HG03469 (cell line): ENCODE data around the gene SWAP70.

Experiments
- ATAC-seq: cut with Tn5 transposase; IDR thresholded peaks from one replicate; pipeline ENCODE4 v1.9.1; 2021; ENCODE audit warnings: mild to moderate bottlenecking, moderate library complexity, moderate number of reproducible peaks; ENCODE audit not compliant: unreplicated experiment

The SWAP70 gene

DNA sequence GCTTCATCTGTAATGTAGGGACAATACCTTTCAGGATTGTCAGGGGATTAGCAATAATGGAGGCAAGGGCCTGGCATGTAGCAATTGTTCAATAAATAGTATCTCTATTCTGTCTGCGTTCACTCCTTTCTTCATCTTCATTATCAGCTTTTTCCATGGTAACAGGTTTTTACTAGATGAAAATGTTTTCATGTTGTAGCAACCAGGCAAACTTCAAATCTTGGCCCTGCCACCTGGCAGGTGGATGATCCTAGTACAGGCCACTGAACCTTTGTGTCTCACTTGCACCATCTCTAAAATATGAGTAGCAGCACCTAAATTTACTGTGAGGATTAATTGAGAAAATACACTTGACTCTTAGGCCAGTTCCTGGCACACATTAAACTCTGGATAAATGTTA lies 83.4 kb downstream of the SWAP70 start:
- ATAC-seq = no peak

DNA sequence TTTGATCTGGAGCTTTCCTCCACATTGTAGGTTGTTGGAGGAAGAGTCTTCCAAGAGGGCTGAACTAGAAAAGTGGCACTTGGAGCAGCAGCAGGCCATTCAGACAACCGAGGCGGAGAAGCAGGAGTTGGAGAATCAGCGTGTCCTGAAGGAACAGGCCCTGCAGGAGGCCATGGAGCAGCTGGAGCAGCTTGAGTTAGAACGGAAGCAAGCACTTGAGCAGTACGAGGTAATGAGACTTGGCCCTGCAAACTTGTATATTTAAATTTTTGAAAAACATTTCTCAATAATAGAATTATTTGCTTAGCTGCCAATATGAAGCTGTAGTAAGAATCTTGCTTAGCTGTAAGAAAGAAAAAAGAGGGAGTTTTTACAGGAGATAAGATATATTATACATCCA lies 84.0 kb downstream of the SWAP70 start:
- ATAC-seq = no peak

DNA sequence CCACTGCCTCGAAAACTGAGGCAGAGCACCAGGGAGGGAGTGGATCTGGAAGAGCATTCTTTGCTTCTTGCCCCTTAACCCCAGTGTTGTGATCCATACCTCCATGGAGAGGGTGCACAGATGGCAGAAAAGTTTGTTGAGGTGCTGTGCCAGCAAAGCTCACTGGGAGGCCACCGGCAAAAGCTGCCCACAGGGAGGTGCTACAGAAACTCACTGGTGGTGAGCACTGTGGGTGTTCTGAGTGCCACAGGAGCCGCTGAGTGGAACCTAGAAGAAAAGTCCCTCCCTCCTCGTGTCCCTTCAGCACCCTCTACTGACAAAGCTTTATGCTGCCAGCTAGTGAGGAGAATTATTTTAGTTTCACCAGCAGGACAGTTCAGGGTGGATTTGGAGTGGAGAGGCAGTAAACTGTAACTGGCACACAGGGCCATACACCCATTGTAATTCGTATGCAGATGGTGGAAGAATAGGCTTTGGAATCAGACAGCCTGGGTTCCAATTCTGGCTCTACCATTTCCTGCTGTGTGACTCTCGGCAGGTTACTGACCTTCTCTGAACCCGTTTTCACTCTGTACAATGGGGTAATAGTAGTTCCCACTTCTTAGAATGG lies 84.6 kb downstream of the SWAP70 start:
- peak; percentile 42 for ATAC-seq

GRCh38 chr11:9750551-9750950 lies 86.7 kb downstream of the SWAP70 start:
- no peak for ATAC-seq

- ATAC-seq = no peak
Measured at GRCh38 chr11:9752091-9752490, 88.2 kb downstream of the SWAP70 start.

DNA sequence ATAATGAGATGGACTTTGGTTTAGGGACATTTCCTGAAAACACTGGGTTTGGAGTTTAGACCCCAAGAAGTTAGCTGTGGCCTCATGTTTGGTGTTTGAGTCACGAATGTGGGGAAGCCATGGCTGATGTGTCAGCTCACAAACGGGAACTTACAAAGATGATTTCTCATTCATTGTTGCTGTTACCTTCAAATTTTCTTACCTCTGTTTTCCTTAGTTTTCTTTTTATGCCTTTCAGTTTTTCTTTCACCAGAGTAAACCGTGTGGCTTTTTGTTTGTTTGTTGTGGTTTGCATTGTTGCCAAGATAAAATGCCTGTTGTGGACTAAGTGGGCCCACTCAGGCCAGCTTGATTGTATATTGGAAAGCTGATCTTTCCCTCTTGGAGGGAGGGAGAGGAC lies 89.1 kb downstream of the SWAP70 start:
- ATAC-seq = no peak

- no peak for ATAC-seq
Measured at GRCh38 chr11:9754010-9754471, 90.2 kb downstream of the SWAP70 start.

DNA sequence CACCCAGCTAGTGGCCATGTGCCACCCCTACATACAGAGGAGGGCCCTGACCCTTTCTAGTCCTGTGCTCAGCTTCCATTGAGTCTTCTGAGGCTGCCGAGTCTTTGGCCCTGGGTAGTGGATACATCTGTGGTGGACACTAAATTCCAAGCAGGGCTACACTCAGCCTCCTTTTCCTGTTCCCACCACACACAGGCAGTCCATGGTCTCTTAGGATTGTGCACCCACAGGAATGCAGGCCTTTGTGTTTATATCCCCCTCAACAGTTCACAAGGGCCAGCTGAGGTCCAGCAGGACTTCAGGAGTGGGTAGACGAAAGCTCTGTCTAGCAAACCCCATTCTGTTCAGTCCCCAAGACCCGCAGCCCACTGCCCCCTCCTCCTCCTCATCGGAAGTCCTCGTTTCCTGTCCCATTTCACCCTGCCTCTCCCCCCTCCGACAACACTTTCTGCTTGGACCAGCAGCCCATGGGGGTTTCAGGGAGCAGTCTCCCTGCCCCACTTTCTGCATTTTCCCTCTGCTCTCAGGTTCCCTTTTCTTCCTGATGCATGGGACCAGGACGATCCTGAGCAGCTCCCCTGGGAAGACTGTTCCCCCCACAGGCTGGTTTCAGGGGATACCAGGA lies 91.8 kb downstream of the SWAP70 start:
- no peak for ATAC-seq

GRCh38 chr11:9756461-9756860 lies 92.6 kb downstream of the SWAP70 start:
- ATAC-seq = no peak

GRCh38 chr11:9756878-9757277 lies 93.0 kb downstream of the SWAP70 start:
- ATAC-seq = no peak

GRCh38 chr11:9757809-9758636 lies 94.1 kb downstream of the SWAP70 start:
- peak; percentile 22 for ATAC-seq

DNA sequence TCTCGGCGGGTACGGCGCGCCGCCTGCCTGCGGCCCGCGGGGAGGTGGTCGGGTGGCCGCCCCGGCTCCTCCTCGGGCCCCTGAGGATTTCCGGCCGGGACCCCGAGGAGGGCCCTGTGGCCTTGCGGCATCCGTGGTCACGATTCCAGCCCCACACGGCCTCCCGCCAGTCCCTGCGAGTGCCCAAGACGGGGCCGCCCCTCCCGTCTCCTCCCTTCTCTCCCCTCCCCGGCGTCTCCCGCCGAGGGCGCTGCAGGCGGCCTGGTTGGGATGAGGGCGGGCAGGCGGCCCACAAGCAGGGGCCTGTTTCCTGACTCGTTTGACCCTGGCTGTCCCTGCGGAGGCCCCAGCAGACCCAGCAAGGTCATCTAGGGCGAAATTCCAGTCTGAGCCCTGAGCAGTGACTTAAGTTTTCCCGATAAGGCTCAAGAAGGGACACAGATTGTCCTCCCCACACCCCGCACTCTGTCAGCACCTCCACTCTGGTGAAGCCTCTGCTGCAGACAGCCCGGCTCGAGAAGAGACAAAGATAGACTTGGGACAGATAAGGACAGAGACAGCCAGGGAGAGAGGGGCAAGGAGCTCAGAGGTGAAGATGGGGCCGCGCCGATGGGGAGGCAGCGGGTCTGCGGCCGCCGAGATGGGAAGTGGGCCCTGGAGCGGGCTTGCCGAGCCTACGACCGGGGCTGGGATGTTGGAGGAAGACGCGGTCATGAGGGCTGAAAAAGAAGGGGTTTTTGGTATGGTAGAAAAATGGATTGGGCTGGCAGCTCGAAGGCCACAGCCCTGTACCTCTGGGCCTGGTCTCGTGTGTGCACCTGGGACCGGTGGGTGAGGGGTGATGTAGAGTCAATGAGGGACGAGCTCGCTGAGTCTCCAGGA lies 95.0 kb downstream of the SWAP70 start:
- no peak for ATAC-seq

GRCh38 chr11:9759519-9760192 lies 95.8 kb downstream of the SWAP70 start:
- peak; percentile 50 for ATAC-seq

DNA sequence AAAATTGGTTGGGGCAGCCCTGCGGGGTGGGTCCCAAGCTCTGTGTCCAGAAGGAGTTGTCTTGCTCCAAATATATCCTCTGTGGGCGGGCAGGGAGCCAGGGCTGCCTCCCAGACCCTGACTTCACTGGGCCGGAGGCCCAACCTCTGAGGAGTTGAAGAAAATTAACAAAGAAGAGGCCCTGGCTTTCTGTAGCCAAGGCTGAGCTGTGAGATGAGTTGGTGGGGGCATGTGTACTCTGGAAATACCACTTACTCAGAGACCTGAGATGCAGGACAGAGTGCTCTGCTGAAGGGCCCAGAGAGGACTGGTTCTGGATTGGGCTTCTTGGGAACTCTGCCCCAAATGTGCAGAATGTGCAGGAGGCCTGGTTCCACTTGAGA lies 96.3 kb downstream of the SWAP70 start:
- ATAC-seq = no peak

DNA sequence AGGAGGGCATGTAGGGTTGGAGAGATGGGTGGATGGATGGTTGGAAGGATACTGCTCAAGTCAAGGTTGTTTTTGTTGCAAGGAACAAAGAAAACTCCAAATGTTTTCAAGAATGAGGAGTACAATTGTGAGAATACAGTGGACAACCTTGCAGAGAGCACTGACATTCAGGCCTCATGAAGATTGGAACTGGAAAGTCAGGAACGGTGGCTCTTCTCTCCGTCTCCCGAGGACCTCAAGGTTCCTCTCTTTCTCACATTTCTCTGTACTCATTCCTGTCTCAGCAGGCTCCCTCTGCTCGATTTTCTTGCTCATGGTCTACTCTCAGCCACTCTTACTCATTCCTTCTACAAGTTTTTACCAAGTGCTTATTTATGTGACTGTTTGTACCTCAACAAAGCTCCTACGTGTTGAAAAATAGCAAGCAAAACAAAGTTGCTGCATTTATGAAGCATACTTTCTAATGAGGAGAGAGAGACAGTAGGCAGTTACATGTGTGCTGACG lies 97.6 kb downstream of the SWAP70 start:
- no peak for ATAC-seq

- ATAC-seq = no peak
Measured at GRCh38 chr11:9762531-9762930, 98.7 kb downstream of the SWAP70 start.

DNA sequence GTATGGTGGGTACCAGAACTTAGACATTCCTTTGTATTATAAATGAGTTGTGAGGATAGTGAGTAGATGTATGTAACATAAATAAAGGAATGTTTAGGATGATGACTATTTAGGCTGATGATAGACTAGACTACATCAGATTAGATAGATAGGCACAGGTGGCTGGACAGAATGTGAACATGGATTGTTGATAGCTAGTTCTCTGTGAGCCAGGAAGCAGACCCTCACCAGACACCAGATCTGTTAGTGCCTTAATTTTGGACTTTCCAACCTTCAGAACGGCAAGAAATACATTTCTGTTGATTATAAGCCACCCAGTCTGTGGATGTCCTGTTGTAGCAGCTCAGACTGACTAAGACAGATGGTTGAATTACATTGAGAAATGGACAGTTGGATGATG lies 99.4 kb downstream of the SWAP70 start:
- ATAC-seq = no peak

- no peak for ATAC-seq
Measured at GRCh38 chr11:9765320-9766101, 101.6 kb downstream of the SWAP70 start.

DNA sequence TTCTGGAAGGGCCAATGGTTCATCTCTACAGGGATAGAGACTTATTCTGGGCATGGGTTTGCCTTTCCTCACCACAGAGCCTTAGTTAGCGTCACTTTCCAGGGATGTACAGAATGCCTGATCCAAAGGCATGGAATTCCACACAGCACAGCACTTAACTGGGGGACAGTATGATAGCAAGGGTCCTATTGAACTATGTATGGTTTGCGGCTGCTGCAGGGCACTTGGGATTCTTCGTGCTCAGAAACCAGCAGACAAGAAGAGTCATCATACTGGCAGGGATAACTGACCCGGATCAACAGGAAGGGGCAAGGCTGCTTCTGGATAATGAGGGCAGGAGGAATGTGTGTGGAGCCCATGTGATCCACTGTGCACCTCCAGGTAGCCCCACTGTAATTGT lies 105.7 kb downstream of the SWAP70 start:
- no peak for ATAC-seq
